Vagina (tissue), 2 donors: ENCODE data around the gene PEPD. TPM values are rescaled to one million over a fixed set of nuclear protein-coding genes. Genes with fewer than 3 reads are reported as not detected.

Source experiments
- DNase-seq, 2 donors: peaks; one replicate each; pipeline ENCODE4 v3.0.0-alpha.2; 2017; ENCODE audit errors: extremely low spot score in 2 of 2
- H3K27ac ChIP-seq: fragments of 200-600 bp; sonication (generic); one replicate; pipeline ENCODE4 v1.5.1; 2019
- H3K27me3 ChIP-seq: fragments of 200-600 bp; sonication (generic); one replicate; pipeline ENCODE4 v1.5.1; 2019
- H3K36me3 ChIP-seq, 2 donors: fragments of 200-600 bp; sonication (generic); one replicate each; pipeline ENCODE4 v1.5.1; 2017 to 2019
- H3K4me1 ChIP-seq: fragments of 200-600 bp; sonication (generic); one replicate; pipeline ENCODE4 v1.5.1; 2019
- H3K4me3 ChIP-seq, 2 donors: fragments of 200-600 bp; sonication (generic); 1 replicate in 1 of 2; 2 replicates in 1 of 2; pipeline ENCODE4 v1.5.1; 2016 to 2019
- H3K9me3 ChIP-seq: fragments of 200-600 bp; sonication (generic); one replicate; pipeline ENCODE4 v1.5.1; 2019
- CTCF ChIP-seq, 3 experiments: fragments of 450-650 bp in 2 of 3; fragments of 200-600 bp in 1 of 3; sonication (generic) in 1 of 3; IDR thresholded peaks; one replicate each; pipeline ENCODE4 v1.5.1; 2017 to 2019; ENCODE audit warnings: antibody characterized with exemption in 3 of 3, mild to moderate bottlenecking in 2 of 3, moderate library complexity in 2 of 3
- POLR2A ChIP-seq, 2 donors: fragments of 450-650 bp; IDR thresholded peaks; one replicate each; pipeline ENCODE4 v1.6.1; 2017; ENCODE audit warnings: antibody characterized with exemption in 2 of 2, mild to moderate bottlenecking in 2 of 2, moderate library complexity in 2 of 2
- POLR2AphosphoS5 ChIP-seq, 2 donors: sonication (generic); formaldehyde crosslinking; IDR thresholded peaks; one replicate each; pipeline ENCODE4 v1.9.0; 2017; ENCODE audit warnings: antibody characterized with exemption in 2 of 2, mild to moderate bottlenecking in 2 of 2, low read depth in 1 of 2; ENCODE audit not compliant: insufficient read depth in 1 of 2
- intact Hi-C: fragments of 100-400 bp; cut with DNase I; formaldehyde crosslinking; loops from one replicate; pipeline ENCODE4 v1.15.1; 2023
- total RNA-seq: library from RNA; depleted of rRNA; stranded (reverse); fragments of >200 nt; gene quantifications from one replicate; pipeline ENCODE4 v1.2.3, GENCODE V29; 2016

PEPD gene
- total RNA-seq, 1 donor from 2014 or later, result 61.9 TPM

DNA sequence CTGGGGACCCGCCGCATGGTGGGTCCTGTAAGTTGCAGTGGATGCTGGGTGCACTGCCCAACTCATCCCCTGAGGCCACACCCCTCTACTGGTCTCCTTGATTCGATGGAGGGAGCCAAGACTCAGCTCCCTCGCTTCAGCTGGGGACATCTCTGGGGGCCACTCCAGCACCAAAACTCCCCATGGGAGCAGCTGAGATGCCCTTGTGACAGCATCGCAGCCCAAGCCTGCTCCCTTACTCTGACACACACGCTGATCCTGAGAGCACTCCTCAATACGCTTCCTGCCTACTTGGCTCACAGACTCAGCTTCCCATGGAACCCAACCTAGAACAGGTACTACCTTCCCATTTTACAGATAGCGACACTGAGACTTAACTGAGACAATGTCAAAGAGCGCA, 56.2 kb downstream of the PEPD start:
- no peak for DNase-seq
- peaks cover 0 to 7% of the 10 kb centered on the region in 2 donors for H3K36me3 ChIP-seq

GRCh38 chr19:33464733-33465115, 56.9 kb downstream of the PEPD start:
- H3K27me3 ChIP-seq, result no peaks in the 10 kb centered on the region
- H3K4me3 ChIP-seq, result no peak overlapping the region
- DNase-seq, result no peak
- no peaks in the 10 kb centered on the region for H3K9me3 ChIP-seq
- no peaks in the 10 kb centered on the region for H3K4me1 ChIP-seq
- no peak for TF ChIP-seq POLR2AphosphoS5 (IDR thresholded peaks at IDR 0.05; ENCODE audit: insufficient read depth in 1 of 2, low read depth in 1 of 2)
- no peak for TF ChIP-seq CTCF (IDR thresholded peaks at IDR 0.05)
- no peak for TF ChIP-seq POLR2A (IDR thresholded peaks at IDR 0.05)
- no peak overlapping the region for H3K27ac ChIP-seq
- H3K36me3 ChIP-seq, result peaks cover 0 to 7% of the 10 kb centered on the region in 2 donors
- intact Hi-C loops, result no loop called here

More for the DNA sequence above, 56.2 kb downstream of the PEPD start:
- Histone ChIP-seq H3K27me3 (no peaks in the 10 kb centered on the region), H3K27ac (no peak overlapping the region), H3K4me1 (no peaks in the 10 kb centered on the region), H3K9me3 (no peaks in the 10 kb centered on the region), H3K4me3 (no peak overlapping the region)
- no peak for TF ChIP-seq POLR2A (IDR thresholded peaks at IDR 0.05)
- no peak for TF ChIP-seq CTCF (IDR thresholded peaks at IDR 0.05)
- TF ChIP-seq POLR2AphosphoS5 (IDR thresholded peaks at IDR 0.05; ENCODE audit: insufficient read depth in 1 of 2, low read depth in 1 of 2), result no peak
- intact Hi-C loops, result no loop called here

DNA sequence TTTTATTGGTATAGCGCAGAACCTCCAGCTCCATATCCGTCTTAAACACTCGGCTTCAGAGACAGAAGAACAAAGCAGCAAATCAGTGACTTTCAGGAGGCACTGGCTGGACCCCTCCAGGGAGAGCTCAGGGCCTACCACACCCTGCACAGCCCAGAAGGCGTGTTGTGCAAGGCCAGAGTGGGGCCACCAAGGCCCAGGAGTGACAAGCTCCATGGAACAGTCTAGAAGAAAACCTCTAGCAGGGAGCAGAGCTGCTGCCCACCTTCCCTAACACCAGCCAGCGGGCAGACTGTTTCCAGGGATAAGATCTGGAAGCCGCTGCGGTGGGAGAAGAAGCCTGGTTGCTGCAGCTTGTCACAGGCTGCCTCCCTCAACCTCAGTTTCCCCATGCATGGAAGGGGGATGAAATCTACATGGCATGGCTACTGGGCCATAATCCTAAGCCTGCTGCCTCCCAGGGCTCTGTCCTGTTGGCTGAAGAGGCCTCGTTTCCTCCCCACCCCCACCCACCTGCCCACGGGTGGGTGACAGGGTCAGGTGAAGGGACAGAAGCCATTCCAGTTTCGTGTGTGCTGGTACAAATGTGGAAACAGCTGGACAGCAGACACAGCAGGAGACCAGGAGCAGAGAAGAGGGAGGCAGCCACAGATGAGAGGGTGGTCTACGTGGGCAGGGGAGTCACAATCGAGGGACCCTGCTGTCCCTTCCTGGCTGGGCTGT, 57.4 kb downstream of the PEPD start:
- Histone ChIP-seq H3K27me3 (no peaks in the 10 kb centered on the region), H3K9me3 (no peaks in the 10 kb centered on the region), H3K36me3 (peaks cover 0 to 7% of the 10 kb centered on the region in 2 donors), H3K4me1 (no peaks in the 10 kb centered on the region), H3K4me3 (no peak overlapping the region), H3K27ac (no peak overlapping the region)
- intact Hi-C loops, result no loop called here
- TF ChIP-seq POLR2AphosphoS5 (IDR thresholded peaks at IDR 0.05; ENCODE audit: insufficient read depth in 1 of 2, low read depth in 1 of 2) (no peak), CTCF (IDR thresholded peaks at IDR 0.05) (no peak), POLR2A (IDR thresholded peaks at IDR 0.05) (no peak)
- DNase-seq, result no peak

DNA sequence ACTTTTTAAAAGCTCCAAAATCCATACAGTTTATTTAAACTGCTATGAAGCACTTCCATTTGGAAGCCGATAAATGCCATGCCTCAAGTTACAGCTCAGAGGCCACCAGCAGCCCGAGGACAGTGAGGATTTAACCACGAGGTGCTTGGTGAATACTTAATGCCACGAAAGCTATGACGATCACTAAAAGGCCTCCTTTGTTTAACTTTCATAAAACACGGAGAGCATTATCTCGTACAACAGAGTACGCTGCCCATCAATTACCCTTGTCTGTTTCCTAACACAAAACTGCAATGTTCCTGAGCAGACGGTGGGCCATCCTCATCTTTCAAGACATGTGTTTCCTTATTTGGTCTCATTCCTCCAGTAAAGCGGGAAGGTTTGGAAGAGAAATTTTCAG, 58.4 kb downstream of the PEPD start:
- intact Hi-C loops, result no loop called here
- Histone ChIP-seq H3K36me3 (peaks cover 0 to 7% of the 10 kb centered on the region in 2 donors), H3K4me3 (no peak overlapping the region), H3K27me3 (no peaks in the 10 kb centered on the region), H3K9me3 (no peaks in the 10 kb centered on the region), H3K4me1 (no peaks in the 10 kb centered on the region), H3K27ac (no peak overlapping the region)
- DNase-seq, result no peak
- TF ChIP-seq POLR2A (IDR thresholded peaks at IDR 0.05) (no peak), CTCF (IDR thresholded peaks at IDR 0.05) (no peak), POLR2AphosphoS5 (IDR thresholded peaks at IDR 0.05; ENCODE audit: insufficient read depth in 1 of 2, low read depth in 1 of 2) (no peak)

DNA sequence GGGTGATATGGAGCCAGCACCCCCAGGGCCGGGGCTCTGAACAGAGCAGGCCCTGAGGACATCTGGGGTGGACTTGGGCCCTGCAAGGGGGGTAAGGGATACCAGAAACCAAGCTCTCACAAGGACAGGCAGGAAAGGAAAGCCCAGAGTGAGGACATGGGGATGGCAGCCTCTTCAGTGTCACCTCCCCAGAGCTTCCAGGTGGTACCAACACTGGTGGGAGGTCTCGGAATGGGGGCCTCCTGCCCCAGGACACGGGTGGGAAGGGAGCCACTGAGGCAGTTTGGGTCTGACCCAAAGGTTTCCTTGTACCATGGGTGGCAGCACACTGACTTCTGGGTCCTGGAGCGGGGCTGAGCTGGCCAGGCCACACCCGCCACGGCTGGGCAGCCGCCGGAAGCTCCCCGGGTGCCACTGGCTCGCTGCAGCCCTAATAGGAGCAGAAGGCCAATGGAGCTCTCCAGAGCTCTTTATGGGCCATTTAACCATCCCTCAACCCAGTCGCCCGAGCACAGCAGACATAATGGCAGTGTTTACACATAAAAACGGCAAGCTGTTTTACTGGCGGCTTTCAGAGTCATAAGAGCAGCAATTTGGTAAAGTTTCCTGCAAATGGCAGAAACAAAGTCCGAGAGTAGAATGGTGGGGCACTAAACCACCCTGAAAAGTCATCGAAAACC, 59.3 kb downstream of the PEPD start:
- Histone ChIP-seq H3K4me3 (no peak overlapping the region), H3K36me3 (peaks cover 0 to 7% of the 10 kb centered on the region in 2 donors)
- DNase-seq, result no peak

More for the DNA sequence above, 59.3 kb downstream of the PEPD start:
- Histone ChIP-seq H3K27ac (no peak overlapping the region), H3K9me3 (no peaks in the 10 kb centered on the region), H3K4me1 (no peaks in the 10 kb centered on the region), H3K27me3 (no peaks in the 10 kb centered on the region)
- TF ChIP-seq POLR2AphosphoS5 (IDR thresholded peaks at IDR 0.05; ENCODE audit: insufficient read depth in 1 of 2, low read depth in 1 of 2) (no peak), POLR2A (IDR thresholded peaks at IDR 0.05) (no peak)
- intact Hi-C loops, result no loop called here
